ENCODE results near the gene CRISP1. TPM values are rescaled to one million over a fixed set of nuclear protein-coding genes. Genes with fewer than 3 reads are reported as not detected.

The CRISP1 gene
- total and polyA plus RNA-seq, 9 of the 15 experiments (the other 6 are each of a cell fraction or from before 2014, with no cell fraction given): not detected

GRCh38 chr6:49852975-49853374 is 13.4 kb downstream of the CRISP1 start (continued):
- no peak for TF ChIP-seq ZBTB49 (CRISPR knock-in tag; IDR thresholded peaks at IDR 0.05; ENCODE audit: borderline replicate concordance)
- no peak for TF ChIP-seq UBTF (IDR thresholded peaks at IDR 0.05; ENCODE audit: borderline replicate concordance in 1 of 2, low read depth in 2 of 2, low read length in 2 of 2)
- no peak for TF ChIP-seq SMAD2 (IDR thresholded peaks at IDR 0.05; ENCODE audit: low read depth, low read length)
- no peak for TF ChIP-seq FOXO4 (CRISPR knock-in tag; IDR thresholded peaks at IDR 0.05)
- TF ChIP-seq POLR2H (tag; IDR thresholded peaks at IDR 0.05; ENCODE audit: low read depth): no peak
- TF ChIP-seq TRIM24 (IDR thresholded peaks at IDR 0.05): peak in 1 of 2 experiments; percentile 43; a peak in 1 of 4 replicates
- TF ChIP-seq ZBTB34 (CRISPR knock-in tag; IDR thresholded peaks at IDR 0.05): no peak
- TF ChIP-seq TFE3 (CRISPR knock-in tag; IDR thresholded peaks at IDR 0.05): no peak
- TF ChIP-seq E2F4 (CRISPR knock-in tag; IDR thresholded peaks at IDR 0.05; ENCODE audit: low read depth): no peak
- no peak for TF ChIP-seq ELK3 (CRISPR knock-in tag; IDR thresholded peaks at IDR 0.05)
- no peak for TF ChIP-seq MTF1 (CRISPR knock-in tag; IDR thresholded peaks at IDR 0.05; ENCODE audit: borderline replicate concordance)
- no peak for TF ChIP-seq ILF3 (IDR thresholded peaks at IDR 0.05; ENCODE audit: borderline replicate concordance)
- TF ChIP-seq CTCF (IDR thresholded peaks at IDR 0.05 in 2 of 3, conservative IDR thresholded peaks at IDR 0.05 in 1 of 3; ENCODE audit: insufficient read depth in 2 of 3, low read depth in 1 of 3, low read length in 3 of 3): no peak

Measured in K562 (cell line).